Esophagus muscularis mucosa (tissue), 3 donors: ENCODE results near the gene SLC36A4.

Source experiments
- CTCF ChIP-seq, 3 experiments: fragments of 200-600 bp in 2 of 3; fragments of 450-650 bp in 1 of 3; sonication (generic) in 2 of 3; IDR thresholded peaks; one replicate each; pipeline ENCODE4 v1.5.1; 2017 to 2019; ENCODE audit warnings: antibody characterized with exemption in 3 of 3, mild to moderate bottlenecking in 2 of 3, moderate library complexity in 1 of 3
- POLR2A ChIP-seq: fragments of 450-650 bp; IDR thresholded peaks from one replicate; pipeline ENCODE4 v1.6.1; 2017; ENCODE audit warnings: antibody characterized with exemption, moderate library complexity, mild to moderate bottlenecking, low read depth

DNA sequence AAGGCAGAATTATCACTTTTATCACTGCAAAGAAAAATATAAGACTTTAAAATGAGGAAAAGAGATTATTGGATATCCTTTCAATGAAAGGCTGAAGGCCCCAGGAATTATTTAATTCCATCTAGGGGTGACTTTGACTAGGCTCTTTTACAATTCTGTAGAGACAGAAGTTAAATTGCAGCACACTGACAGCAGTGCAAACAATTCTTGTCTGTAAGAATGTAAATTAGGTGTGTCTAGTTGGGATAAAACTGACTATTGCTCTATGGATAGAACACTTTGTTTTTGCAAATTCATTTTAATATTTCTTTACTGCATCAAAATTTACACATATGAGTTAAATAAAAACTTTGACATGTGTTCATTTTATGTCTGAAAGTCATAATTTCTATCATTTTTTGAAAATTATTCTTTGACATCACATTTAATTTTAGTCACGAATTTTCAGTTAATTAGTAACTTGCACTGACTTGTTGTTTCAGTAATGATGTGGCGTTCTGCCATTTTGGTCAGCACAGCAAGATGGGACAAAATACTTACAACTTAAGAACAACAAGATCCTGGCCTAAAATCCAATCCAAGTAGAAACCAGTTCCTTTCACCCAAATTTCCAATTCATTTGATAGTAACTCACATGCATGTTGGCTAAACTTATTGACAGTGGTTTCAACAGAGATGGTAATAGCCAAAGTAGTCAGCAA is 75.1 kb downstream of the SLC36A4 start:
- TF ChIP-seq POLR2A (no peak), CTCF (IDR thresholded peaks at IDR 0.05) (no peak)
